ENCODE results near the gene RALGPS2.

Gene RALGPS2

GRCh38 chr1:178960482-178961240 is 235.6 kb downstream of the RALGPS2 start:
- in situ Hi-C loops (cut with MboI; ENCODE audit: low sequenced_read_pairs): no loop called here

GRCh38 chr1:178961331-178961730 is 236.3 kb downstream of the RALGPS2 start:
- in situ Hi-C loops (cut with MboI; ENCODE audit: low sequenced_read_pairs): no loop called here

GRCh38 chr1:178961868-178962267 is 236.8 kb downstream of the RALGPS2 start:
- in situ Hi-C loops (cut with MboI; ENCODE audit: low sequenced_read_pairs): no loop called here

GRCh38 chr1:178962853-178963711 is 238.0 kb downstream of the RALGPS2 start:
- in situ Hi-C loops (cut with MboI; ENCODE audit: low sequenced_read_pairs): no loop called here

- in situ Hi-C loops (cut with MboI; ENCODE audit: low sequenced_read_pairs): no loop called here
Measured at GRCh38 chr1:178964469-178965330, 239.7 kb downstream of the RALGPS2 start.

- in situ Hi-C loops (cut with MboI; ENCODE audit: low sequenced_read_pairs): no loop called here
Measured at GRCh38 chr1:178966312-178966711, 241.3 kb downstream of the RALGPS2 start.

- in situ Hi-C loops (cut with MboI; ENCODE audit: low sequenced_read_pairs): no loop called here
Measured at GRCh38 chr1:178969226-178969987, 244.4 kb downstream of the RALGPS2 start.

- in situ Hi-C loops (cut with MboI; ENCODE audit: low sequenced_read_pairs): no loop called here
Measured at GRCh38 chr1:178970184-178970583, 245.1 kb downstream of the RALGPS2 start.

All from hTERT RPE-1 (cell line).